C4-2B (cell line): ENCODE data around the gene CMAS.

Source experiments
- ZFX ChIP-seq: fragments of 450-650 bp; IDR thresholded peaks from 2 replicates; pipeline ENCODE4 v1.6.1; 2017
- TF ChIP-seq, protein P1 (sequence below): fragments of 450-650 bp; conservative IDR thresholded peaks from 2 replicates; pipeline ENCODE4 v1.5.1; 2017; ENCODE audit warnings: mild to moderate bottlenecking

DNA sequence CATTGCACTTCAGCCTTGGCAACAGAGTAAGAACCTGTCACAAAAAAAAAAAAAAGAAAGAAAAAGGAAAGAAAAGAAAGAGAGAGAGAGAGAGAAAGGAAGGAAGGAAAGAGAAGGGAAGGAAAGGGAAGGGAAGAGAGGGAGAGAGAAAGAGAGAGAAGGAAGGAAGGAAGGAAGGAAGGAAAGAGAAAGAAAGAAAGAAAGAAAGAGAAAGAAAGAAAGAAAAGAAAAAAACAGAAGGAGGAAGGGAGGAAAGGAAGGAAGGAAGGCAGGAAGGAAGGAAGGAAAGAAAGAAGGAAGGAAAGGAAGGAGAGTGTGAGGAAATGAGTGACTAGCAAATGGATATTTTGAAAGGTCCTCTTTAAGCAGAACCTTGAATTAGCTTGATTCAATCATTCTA lies 13.3 kb upstream of the CMAS start:
- TF ChIP-seq, protein P1, sequence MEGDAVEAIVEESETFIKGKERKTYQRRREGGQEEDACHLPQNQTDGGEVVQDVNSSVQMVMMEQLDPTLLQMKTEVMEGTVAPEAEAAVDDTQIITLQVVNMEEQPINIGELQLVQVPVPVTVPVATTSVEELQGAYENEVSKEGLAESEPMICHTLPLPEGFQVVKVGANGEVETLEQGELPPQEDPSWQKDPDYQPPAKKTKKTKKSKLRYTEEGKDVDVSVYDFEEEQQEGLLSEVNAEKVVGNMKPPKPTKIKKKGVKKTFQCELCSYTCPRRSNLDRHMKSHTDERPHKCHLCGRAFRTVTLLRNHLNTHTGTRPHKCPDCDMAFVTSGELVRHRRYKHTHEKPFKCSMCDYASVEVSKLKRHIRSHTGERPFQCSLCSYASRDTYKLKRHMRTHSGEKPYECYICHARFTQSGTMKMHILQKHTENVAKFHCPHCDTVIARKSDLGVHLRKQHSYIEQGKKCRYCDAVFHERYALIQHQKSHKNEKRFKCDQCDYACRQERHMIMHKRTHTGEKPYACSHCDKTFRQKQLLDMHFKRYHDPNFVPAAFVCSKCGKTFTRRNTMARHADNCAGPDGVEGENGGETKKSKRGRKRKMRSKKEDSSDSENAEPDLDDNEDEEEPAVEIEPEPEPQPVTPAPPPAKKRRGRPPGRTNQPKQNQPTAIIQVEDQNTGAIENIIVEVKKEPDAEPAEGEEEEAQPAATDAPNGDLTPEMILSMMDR: no peak
- no peak for TF ChIP-seq ZFX
